ENCODE data around the gene PXMP2. TPM values are rescaled to one million over a fixed set of nuclear protein-coding genes. Genes with fewer than 3 reads are reported as not detected.
A peak's percentile ranks its signal among the peaks of the same experiment; 100 is the strongest.

Gene PXMP2
- total and polyA plus RNA-seq, 3 experiments from 2014 or later = 14.5 to 22.5 (median 21.2) TPM

DNA sequence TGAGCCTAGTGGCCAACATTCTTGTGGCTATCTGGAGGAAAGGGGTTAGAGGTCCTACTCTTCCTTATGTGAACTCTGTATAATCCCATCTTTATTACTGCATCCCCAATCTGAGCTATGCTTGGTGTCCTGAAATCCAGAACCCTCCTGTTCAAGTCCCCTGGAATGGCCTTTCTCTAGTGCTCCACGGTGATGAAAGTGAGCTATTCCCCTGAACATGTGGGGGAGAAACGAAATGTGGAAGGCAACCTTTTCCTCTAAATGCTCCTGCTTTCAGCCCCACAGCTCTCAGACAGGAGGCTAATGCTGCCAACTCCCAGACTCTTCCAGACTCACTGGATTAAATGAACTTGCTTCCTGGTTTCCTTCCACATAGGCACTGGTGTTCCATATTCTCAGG lies 20.8 kb downstream of the PXMP2 start:
- Mint-ChIP-seq H3K27ac (peak overlapping the region in 5 of 8 donors; percentile 47 to 83 (median 64)), H3K27me3 (no peaks in the 10 kb centered on the region), H3K36me3 (peaks cover 2 to 15% (median 12%) of the 10 kb centered on the region in 3 donors), H3K9me3 (peaks cover 0 to 18% (median 14%) of the 10 kb centered on the region in 5 donors), H3K4me3 (peak overlapping the region in 3 of 7 donors; percentile 13 to 81 (median 63)), H3K4me1 (peaks cover 13 to 22% (median 21%) of the 10 kb centered on the region in 3 donors)
- Histone ChIP-seq H3K36me3 (ENCODE audit: insufficient read depth, low read length) (no peaks in the 10 kb centered on the region), H3K27ac (ENCODE audit: low read depth, low read length) (no peak overlapping the region), H3K9me3 (ENCODE audit: low read length) (no peaks in the 10 kb centered on the region), H3K27me3 (ENCODE audit: insufficient read depth, low read length, poor library complexity, severe bottlenecking) (no peaks in the 10 kb centered on the region), H3K4me1 (ENCODE audit: insufficient read depth, low read length) (peaks cover 17% of the 10 kb centered on the region), H3K4me3 (ENCODE audit: low read length) (no peak overlapping the region)
- no peak for DNase-seq
- ChIA-PET POLR2A (interaction anchor here (0.6 kb wide), 1 partner anchor 178 kb away, joined by 3 read pairs; no protein-coding TSS in a partner anchor), CTCF (interaction anchor here (0.8 kb wide), 1 partner anchor 12 kb away, joined by 3 read pairs; no protein-coding TSS in a partner anchor)

DNA sequence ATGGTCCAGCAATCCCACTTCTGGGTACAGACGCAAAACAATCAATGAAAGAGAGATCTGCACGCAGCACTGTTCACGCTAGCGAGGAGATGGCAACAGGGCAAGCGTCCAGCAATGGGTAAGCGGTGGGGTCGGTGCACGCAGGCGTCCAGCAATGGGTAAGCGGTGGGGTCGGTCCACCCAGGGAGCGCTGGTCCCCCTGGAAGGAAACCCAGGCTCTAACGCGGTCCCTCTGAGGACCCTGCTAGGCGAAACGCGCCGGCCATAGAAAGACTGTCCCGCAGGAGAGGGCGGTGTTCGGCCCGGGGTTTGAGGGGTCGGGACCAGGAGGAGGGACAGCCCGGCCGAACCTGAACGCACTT lies 22.6 kb downstream of the PXMP2 start:
- Mint-ChIP-seq H3K4me1 (peaks cover 17 to 34% (median 29%) of the 10 kb centered on the region in 3 donors), H3K27ac (peak overlapping the region; percentile 74 to 99 (median 95)), H3K9me3 (peaks cover 0 to 18% (median 14%) of the 10 kb centered on the region in 5 donors), H3K36me3 (peaks cover 5 to 18% (median 7%) of the 10 kb centered on the region in 3 donors), H3K27me3 (no peaks in the 10 kb centered on the region), H3K4me3 (peak overlapping the region; percentile 81 to 96 (median 90))
- Histone ChIP-seq H3K27ac (ENCODE audit: low read depth, low read length) (peak overlapping the region; percentile 91), H3K9me3 (ENCODE audit: low read length) (no peaks in the 10 kb centered on the region), H3K4me3 (ENCODE audit: low read length) (peak overlapping the region; percentile 83), H3K36me3 (ENCODE audit: insufficient read depth, low read length) (peaks cover 10% of the 10 kb centered on the region), H3K27me3 (ENCODE audit: insufficient read depth, low read length, poor library complexity, severe bottlenecking) (no peaks in the 10 kb centered on the region), H3K4me1 (ENCODE audit: insufficient read depth, low read length) (peaks cover 17% of the 10 kb centered on the region)
- DNase-seq = no peak
- ChIA-PET POLR2A (interaction anchor here (0.6 kb wide), 2 partner anchors 119 to 125 kb away, joined by 5 to 8 read pairs; partner anchors contain the start of gene GOLGA3), CTCF (no interaction called here)

DNA sequence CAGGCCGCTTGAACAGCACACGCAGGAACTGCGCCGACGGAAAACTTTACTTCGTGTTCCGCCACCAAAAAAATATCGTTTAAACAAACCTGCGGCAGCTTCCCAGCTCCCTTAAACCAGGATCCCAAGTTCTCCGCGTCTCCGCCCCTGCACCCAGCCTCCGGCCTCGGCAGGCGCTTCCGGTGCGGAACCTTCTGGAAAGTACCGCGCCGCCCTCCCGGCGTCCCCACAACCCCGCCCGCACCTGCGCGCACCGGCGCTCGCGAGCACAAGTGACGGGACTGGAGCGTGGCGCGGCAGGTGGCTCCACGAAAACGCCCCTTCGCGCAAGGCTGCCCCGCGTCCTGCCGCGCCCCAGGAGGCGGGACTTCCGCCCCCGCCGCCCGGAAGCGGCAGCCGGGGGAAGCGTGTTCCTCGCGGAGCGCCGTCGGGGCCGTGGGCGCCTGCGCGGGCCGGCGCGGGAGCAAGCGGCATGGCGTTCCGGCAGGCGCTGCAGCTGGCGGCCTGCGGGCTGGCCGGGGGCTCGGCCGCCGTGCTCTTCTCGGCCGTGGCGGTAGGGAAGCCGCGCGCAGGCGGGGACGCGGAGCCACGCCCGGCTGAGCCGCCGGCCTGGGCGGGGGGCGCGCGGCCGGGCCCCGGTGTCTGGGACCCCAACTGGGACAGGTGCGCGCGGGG lies 23.2 kb downstream of the PXMP2 start, which contains the start of gene PGAM5:
Gene PGAM5, plus strand, starts transcription at position 438 of the 675 bp plus-strand sequence. Its CDS starts 35 bp downstream, at position 473.
- Mint-ChIP-seq H3K4me1 (peaks cover 17 to 34% (median 29%) of the 10 kb centered on the region in 3 donors), H3K4me3 (peak within 1 kb of the TSS; percentile 81 to 96 (median 90)), H3K9me3 (peaks cover 0 to 18% (median 14%) of the 10 kb centered on the region in 5 donors), H3K27me3 (no peaks in the 10 kb centered on the region), H3K27ac (peak within 1 kb of the TSS; percentile 74 to 99 (median 95)), H3K36me3 (peaks cover 5 to 20% (median 7%) of the 10 kb centered on the region in 3 donors)
- ChIA-PET POLR2A (interaction anchor here (0.6 to 0.9 kb wide), 3 partner anchors 50 to 124 kb away, joined by 3 to 8 read pairs (median 5); partner anchors contain the start of gene GOLGA3), CTCF (no interaction called here)
- Histone ChIP-seq H3K4me3 (ENCODE audit: low read length) (peak within 1 kb of the TSS; percentile 83), H3K27ac (ENCODE audit: low read depth, low read length) (peak within 1 kb of the TSS; percentile 91), H3K9me3 (ENCODE audit: low read length) (no peaks in the 10 kb centered on the region), H3K4me1 (ENCODE audit: insufficient read depth, low read length) (peaks cover 17% of the 10 kb centered on the region), H3K36me3 (ENCODE audit: insufficient read depth, low read length) (peaks cover 10% of the 10 kb centered on the region), H3K27me3 (ENCODE audit: insufficient read depth, low read length, poor library complexity, severe bottlenecking) (no peaks in the 10 kb centered on the region)
- peak; percentile 90 to 96 (median 95) for DNase-seq

DNA sequence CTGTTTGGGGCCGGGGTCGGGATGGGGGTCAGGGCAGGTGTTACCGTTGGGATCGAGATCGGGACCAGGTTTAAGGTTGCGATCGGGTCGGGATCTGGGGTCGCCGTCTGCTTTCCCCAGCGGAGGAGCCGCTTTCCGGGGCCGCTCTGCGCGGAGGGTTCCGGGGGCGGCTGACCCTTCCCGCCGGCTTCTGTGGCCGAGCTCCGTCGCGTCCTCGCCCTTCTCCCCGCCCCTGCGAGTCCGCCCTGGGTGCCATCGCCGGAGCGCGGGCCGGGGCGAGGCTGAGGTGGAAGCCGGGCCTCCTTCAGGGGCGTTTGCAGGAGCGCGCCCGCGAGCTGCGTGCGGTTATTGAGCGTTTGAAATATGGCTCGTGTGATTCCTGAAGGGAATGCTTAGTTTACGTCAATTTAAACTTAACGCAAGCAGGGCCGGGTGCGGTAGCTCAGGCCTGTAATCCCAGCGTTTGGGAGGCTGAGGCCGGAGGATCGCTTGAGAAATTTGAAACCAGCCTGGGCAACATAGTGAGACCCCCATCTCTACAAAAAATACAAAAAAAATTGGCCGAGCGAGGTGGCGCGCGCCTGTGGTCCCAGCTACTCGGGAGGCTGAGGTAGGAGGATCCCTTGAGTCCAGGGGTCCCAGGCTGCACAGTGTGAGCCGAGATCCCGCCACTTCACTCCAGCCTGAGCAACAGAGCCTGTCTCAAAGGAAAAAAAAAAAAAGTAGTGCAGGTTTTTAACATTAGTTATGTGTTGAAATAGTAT lies 23.9 kb downstream of the PXMP2 start:
- peak overlapping the region in 4 of 8 donors; percentile 60 to 79 (median 70) for H3K27ac Mint-ChIP-seq
- peaks cover 17% of the 10 kb centered on the region for H3K4me1 ChIP-seq (ENCODE audit: insufficient read depth, low read length)
- peaks cover 0 to 18% (median 14%) of the 10 kb centered on the region in 5 donors for H3K9me3 Mint-ChIP-seq
- H3K36me3 ChIP-seq (ENCODE audit: insufficient read depth, low read length) = peaks cover 10% of the 10 kb centered on the region
- H3K4me1 Mint-ChIP-seq = peaks cover 17 to 34% (median 29%) of the 10 kb centered on the region in 3 donors
- DNase-seq = peak in 1 of 5 donors; percentile 6
- peak overlapping the region; percentile 74 to 86 (median 80) for H3K4me3 Mint-ChIP-seq
- ChIA-PET POLR2A (interaction anchor here (0.9 kb wide), 1 partner anchor 49 kb away, joined by 3 read pairs; no protein-coding TSS in a partner anchor), CTCF (no interaction called here)
- H3K36me3 Mint-ChIP-seq = peaks cover 5 to 25% (median 7%) of the 10 kb centered on the region in 3 donors
- no peaks in the 10 kb centered on the region for H3K9me3 ChIP-seq (ENCODE audit: low read length)
- no peaks in the 10 kb centered on the region for H3K27me3 Mint-ChIP-seq
- H3K27ac ChIP-seq (ENCODE audit: low read depth, low read length) = peak overlapping the region; percentile 54
- no peaks in the 10 kb centered on the region for H3K27me3 ChIP-seq (ENCODE audit: insufficient read depth, low read length, poor library complexity, severe bottlenecking)
- H3K4me3 ChIP-seq (ENCODE audit: low read length) = peak overlapping the region; percentile 69

DNA sequence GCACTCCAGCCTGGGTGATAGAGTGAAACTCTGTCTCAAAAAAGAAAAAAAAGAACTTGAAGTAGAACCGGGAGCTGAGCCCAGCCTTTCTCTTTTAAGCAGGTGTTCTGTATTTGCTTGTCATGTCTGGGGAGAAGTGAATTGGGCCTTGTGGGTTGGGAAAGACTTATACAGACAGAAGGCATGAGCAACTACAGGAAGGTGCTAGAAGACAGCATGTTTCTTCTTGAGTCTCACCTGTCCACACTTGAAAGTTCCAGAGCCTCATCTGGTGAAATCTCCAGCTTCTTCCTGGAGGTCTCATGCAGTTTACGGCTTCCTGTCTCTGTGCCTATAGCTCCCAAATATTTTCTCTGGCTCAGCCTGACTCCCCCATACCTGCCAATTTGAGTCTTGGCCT lies 25.7 kb downstream of the PXMP2 start:
- no peak overlapping the region for H3K27ac ChIP-seq (ENCODE audit: low read depth, low read length)
- H3K9me3 Mint-ChIP-seq = peaks cover 0 to 8% (median 5%) of the 10 kb centered on the region in 5 donors
- H3K4me3 ChIP-seq (ENCODE audit: low read length) = no peak overlapping the region
- H3K4me1 Mint-ChIP-seq = peaks cover 15 to 34% (median 29%) of the 10 kb centered on the region in 3 donors
- peak overlapping the region in 4 of 7 donors; percentile 13 to 85 (median 42) for H3K4me3 Mint-ChIP-seq
- H3K36me3 Mint-ChIP-seq = peaks cover 0 to 36% (median 3%) of the 10 kb centered on the region in 3 donors
- DNase-seq = no peak
- peaks cover 10% of the 10 kb centered on the region for H3K36me3 ChIP-seq (ENCODE audit: insufficient read depth, low read length)
- H3K9me3 ChIP-seq (ENCODE audit: low read length) = no peaks in the 10 kb centered on the region
- peaks cover 17% of the 10 kb centered on the region for H3K4me1 ChIP-seq (ENCODE audit: insufficient read depth, low read length)
- ChIA-PET POLR2A (no interaction called here), CTCF (interaction anchor here (1.0 to 1.1 kb wide), 2 partner anchors 55 to 298 kb away, joined by 3 read pairs; no protein-coding TSS in a partner anchor)
- peak overlapping the region in 1 of 8 donors; percentile 73 for H3K27ac Mint-ChIP-seq
- H3K27me3 Mint-ChIP-seq = no peaks in the 10 kb centered on the region
- H3K27me3 ChIP-seq (ENCODE audit: insufficient read depth, low read length, poor library complexity, severe bottlenecking) = no peaks in the 10 kb centered on the region

DNA sequence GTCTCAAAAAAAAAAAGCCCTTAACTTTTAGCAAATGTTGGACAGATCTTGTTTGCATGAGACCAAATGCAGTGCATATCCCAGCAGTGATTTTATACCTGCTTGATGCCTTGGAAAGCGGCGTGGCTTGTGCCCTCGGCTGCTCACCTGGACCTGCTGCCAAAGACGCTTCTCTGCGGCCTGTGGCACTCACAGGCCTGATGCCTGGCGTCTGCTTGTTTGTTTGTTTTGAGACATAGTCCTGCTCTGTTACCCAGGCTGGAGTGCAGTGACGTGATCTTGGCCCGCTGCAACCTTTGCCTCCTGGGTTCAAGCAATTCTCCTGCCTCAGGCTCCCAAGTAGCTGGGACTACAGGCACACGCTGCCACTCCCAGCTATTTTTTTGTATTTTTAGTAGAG lies 28.5 kb downstream of the PXMP2 start:
- no peaks in the 10 kb centered on the region for H3K27me3 Mint-ChIP-seq
- Histone ChIP-seq H3K4me3 (ENCODE audit: low read length) (no peak overlapping the region), H3K27ac (ENCODE audit: low read depth, low read length) (no peak overlapping the region), H3K36me3 (ENCODE audit: insufficient read depth, low read length) (peaks cover 23% of the 10 kb centered on the region), H3K9me3 (ENCODE audit: low read length) (no peaks in the 10 kb centered on the region), H3K27me3 (ENCODE audit: insufficient read depth, low read length, poor library complexity, severe bottlenecking) (no peaks in the 10 kb centered on the region), H3K4me1 (ENCODE audit: insufficient read depth, low read length) (peaks cover 10% of the 10 kb centered on the region)
- H3K4me3 Mint-ChIP-seq = no peak overlapping the region
- peaks cover 10 to 30% (median 24%) of the 10 kb centered on the region in 3 donors for H3K4me1 Mint-ChIP-seq
- H3K36me3 Mint-ChIP-seq = peaks cover 0 to 54% (median 8%) of the 10 kb centered on the region in 3 donors
- ChIA-PET POLR2A (interaction anchor here (0.7 kb wide), 1 partner anchor 79 kb away, joined by 4 read pairs; no protein-coding TSS in a partner anchor), CTCF (no interaction called here)
- no peak for DNase-seq
- peak overlapping the region in 1 of 8 donors; percentile 21 for H3K27ac Mint-ChIP-seq
- H3K9me3 Mint-ChIP-seq = no peaks in the 10 kb centered on the region

DNA sequence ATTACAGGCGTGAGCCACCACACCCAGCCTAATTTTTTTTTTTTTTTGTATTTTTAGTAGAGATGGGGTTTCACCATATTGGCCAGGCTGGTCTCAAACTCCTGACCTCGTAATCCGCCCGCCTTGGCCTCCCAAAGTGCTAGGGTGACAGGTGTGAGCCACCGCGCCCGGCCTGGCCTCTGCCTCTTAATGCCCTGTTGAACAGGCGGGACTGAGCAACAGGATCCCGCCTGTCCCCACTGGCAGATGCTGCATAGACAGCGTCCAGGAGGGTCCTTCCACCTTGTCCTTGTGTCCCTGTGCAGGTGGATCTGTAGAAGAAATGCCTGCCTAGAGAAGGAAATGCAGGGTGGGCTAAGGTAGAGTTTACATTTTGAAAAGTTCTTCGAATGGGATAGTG lies 29.0 kb downstream of the PXMP2 start:
- H3K27me3 ChIP-seq (ENCODE audit: insufficient read depth, low read length, poor library complexity, severe bottlenecking) = no peaks in the 10 kb centered on the region
- H3K4me3 Mint-ChIP-seq = no peak overlapping the region
- peaks cover 0 to 58% (median 10%) of the 10 kb centered on the region in 3 donors for H3K36me3 Mint-ChIP-seq
- no peak overlapping the region for H3K27ac Mint-ChIP-seq
- no peak for DNase-seq
- peaks cover 27% of the 10 kb centered on the region for H3K36me3 ChIP-seq (ENCODE audit: insufficient read depth, low read length)
- no peaks in the 10 kb centered on the region for H3K9me3 ChIP-seq (ENCODE audit: low read length)
- peaks cover 10 to 28% (median 23%) of the 10 kb centered on the region in 3 donors for H3K4me1 Mint-ChIP-seq
- no peaks in the 10 kb centered on the region for H3K27me3 Mint-ChIP-seq
- POLR2A ChIA-PET = interaction anchor here (0.7 kb wide), 1 partner anchor 79 kb away, joined by 4 read pairs; no protein-coding TSS in a partner anchor
- peaks cover 9% of the 10 kb centered on the region for H3K4me1 ChIP-seq (ENCODE audit: insufficient read depth, low read length)
- H3K27ac ChIP-seq (ENCODE audit: low read depth, low read length) = no peak overlapping the region
- CTCF ChIA-PET = no interaction called here
- no peak overlapping the region for H3K4me3 ChIP-seq (ENCODE audit: low read length)
- no peaks in the 10 kb centered on the region for H3K9me3 Mint-ChIP-seq
